Hepatic stellate cell (primary cell): ENCODE measurements around the gene C20orf144.
A peak's percentile ranks its signal among the peaks of the same experiment; 100 is the strongest.

ENCODE experiments used
- DNase-seq: peaks from one replicate; pipeline ENCODE4 v3.0.0; 2011; ENCODE audit warnings: low spot score

The C20orf144 gene

GRCh38 chr20:33676652-33677645 is 14.8 kb downstream of the C20orf144 start:
- DNase-seq = no peak

DNA sequence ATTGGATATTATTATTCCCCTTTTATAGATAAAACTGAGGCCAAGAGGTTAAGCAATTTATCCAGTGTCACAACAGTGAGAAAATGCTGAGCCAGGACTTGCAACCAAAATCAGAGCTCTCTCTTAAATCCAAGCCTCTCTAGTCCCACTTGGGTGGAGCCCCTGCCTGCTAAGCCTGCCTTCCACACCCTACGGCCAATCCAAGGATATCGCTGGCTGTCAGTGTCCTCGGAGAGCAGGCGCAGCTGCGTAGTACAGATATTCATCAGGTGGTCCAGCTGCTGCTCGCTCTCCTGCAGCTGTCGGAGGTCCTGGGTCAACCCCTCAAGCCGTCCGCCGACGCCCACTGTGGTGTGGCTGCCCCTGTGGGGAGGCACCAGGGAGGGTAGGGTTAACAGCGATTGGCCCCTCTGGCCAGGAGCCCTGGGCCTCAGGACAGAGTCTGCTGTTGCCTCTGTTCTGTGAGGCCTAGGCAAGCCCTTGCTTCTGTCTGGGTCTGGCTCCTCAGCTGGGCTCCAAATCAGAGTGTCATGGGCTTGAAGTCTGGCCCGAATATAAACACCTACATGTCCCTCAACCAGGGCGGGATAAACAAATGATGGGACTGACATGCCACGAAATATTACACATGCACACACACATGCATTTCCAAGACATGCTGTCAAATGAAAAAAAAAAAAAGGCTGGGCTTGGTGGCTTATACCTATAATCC is 16.0 kb downstream of the C20orf144 start:
- DNase-seq = no peak

- DNase-seq = no peak
Observed at GRCh38 chr20:33679758-33680485, 17.8 kb downstream of the C20orf144 start.

DNA sequence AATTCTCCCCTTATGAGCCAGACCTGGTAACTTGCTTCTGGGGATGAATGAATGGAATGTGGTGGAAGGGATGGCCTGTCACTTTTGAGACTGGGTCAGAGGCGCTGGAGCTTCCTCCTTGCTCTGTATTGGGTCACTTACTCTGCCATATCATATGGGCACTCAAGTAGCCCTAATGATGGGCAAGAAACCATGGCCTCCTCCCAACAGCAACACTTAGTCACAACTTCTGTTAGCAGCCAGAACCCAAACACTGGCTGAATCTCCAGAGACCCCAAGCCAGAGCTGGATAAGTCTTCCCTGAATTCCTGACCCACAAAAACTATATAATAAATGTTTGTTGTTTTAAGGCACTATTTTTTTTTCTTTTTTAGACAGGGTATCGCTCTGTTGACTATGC is 18.6 kb downstream of the C20orf144 start:
- DNase-seq = peak; percentile 71

- DNase-seq = no peak
Observed at GRCh38 chr20:33681288-33681687, 19.2 kb downstream of the C20orf144 start.

- DNase-seq = no peak
Observed at GRCh38 chr20:33681728-33682353, 19.7 kb downstream of the C20orf144 start.

- DNase-seq = no peak
Observed at GRCh38 chr20:33684533-33685327, 22.6 kb downstream of the C20orf144 start.

DNA sequence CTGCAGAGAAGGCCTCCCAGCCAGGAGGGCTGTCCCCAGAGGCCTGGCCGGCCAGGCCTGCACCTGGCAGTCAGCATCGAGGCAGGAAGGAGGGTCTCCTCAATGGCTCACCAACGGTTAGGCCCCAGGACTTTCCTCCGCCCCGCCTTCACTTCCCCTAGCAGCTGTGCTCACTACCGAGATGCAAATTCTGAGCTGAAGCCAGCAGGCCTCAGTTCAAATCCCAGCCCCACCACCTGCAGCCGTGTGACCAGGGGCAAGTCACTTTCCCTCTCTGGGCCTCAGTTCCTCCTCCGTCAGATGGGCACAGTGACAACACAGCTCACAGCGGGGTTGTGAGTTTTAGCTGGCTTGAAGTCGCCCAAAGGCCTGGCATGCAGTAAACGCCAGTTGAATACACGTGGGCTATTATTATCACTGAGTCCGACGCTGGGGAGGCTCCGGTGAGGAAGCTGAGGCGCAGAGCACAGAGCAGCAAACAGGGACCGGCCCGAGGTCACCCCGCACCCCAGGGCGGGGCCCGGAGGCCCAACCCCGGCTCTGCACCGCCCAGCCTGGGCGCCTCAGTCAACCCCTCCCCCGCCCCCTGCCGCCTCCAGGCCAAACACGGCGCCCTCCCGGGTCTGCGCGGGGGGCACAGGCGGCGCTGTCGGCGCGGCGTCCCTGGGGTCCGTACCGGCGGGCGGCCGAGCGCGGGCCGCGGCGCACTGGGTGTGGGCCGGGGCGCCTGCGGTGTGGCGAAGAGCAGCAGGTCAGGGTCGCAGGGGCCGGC is 23.4 kb downstream of the C20orf144 start:
- DNase-seq = peak; percentile 43

GRCh38 chr20:33686100-33686983 is 24.2 kb downstream of the C20orf144 start, which contains the start of gene E2F1:
TSS of gene E2F1 (minus strand) at chr20:33686385. CDS start at chr20:33686264, 121 bp downstream.
- peak; percentile 99 for DNase-seq

GRCh38 chr20:33686984-33687366 is 24.8 kb downstream of the C20orf144 start:
- no peak for DNase-seq

DNA sequence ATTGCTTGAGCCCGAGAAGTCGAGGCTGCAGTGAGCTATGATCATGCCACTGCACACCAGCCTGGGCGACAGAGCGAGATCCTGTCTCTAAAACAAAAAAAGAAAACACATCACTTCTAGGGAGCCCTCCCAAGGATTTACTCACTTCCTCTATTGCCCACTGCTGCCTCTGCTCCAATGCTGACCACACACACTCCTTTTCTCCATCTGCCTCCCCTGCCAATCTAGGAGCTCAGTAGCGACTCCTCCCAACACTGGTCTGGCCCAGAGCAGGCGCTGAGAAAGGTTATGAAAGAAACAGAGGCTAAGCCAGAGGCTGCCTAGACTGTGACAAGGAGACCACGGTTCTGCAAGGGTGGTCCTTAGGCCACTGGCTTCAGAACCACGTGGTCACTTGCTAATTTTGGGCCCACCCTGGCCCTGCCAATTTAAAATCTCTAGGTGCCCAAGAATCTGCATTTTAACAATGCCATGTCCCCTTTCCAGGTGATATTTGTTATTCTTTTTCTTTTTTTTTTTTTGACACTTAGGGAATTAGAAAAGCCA is 25.3 kb downstream of the C20orf144 start:
- DNase-seq = no peak

GRCh38 chr20:33687993-33688937 is 26.1 kb downstream of the C20orf144 start:
- no peak for DNase-seq

- no peak for DNase-seq
Observed at GRCh38 chr20:33688938-33689424, 26.9 kb downstream of the C20orf144 start.

DNA sequence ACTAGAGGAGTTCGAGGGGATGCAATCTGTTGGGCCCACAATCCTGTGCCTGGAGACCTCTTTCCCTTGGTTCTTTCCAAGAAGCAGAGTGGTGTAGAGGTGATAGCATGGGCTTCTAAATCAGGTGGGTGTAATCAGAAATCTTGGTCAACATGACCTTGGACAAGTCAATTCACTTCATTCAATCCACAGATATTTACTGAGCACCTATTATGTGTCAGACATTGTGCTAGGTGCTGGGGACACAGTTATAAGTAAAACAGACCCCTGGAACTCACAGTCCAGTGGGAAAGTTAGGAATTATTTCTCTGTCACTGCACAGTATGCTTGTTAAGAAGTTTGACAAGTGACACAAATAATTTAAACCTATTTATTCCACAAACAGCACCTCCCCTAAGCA is 27.4 kb downstream of the C20orf144 start:
- no peak for DNase-seq

- DNase-seq = no peak
Observed at GRCh38 chr20:33689973-33690372, 27.8 kb downstream of the C20orf144 start.

GRCh38 chr20:33693289-33693688 is 31.2 kb downstream of the C20orf144 start:
- no peak for DNase-seq
